ENCODE results near the gene CHRNA9.

CHRNA9 gene

DNA sequence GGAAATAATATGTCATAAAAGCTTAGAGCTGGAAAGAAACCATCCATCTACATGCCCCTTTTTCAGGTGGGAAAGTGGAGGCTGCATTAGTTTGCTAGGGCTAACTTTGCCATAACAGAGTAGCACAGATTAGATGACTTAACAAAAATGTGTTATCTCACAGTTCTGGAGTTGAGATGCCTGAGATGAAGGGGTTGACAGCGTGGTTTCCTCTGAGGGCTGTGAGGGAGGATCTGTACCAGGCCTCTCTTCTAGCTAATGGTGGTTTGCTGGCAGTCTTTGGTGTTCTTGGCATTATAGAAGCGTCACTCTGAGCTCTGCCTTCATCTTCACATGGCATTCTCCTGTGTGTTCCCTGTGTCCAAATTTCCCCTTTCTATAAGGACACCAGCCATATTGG, 2.4 kb downstream of the CHRNA9 start:
- no peak overlapping the region for H3K4me3 ChIP-seq (ENCODE audit: low read length)
- TF ChIP-seq ZNF274 (IDR thresholded peaks at IDR 0.05; ENCODE audit: low read depth, low read length): no peak

DNA sequence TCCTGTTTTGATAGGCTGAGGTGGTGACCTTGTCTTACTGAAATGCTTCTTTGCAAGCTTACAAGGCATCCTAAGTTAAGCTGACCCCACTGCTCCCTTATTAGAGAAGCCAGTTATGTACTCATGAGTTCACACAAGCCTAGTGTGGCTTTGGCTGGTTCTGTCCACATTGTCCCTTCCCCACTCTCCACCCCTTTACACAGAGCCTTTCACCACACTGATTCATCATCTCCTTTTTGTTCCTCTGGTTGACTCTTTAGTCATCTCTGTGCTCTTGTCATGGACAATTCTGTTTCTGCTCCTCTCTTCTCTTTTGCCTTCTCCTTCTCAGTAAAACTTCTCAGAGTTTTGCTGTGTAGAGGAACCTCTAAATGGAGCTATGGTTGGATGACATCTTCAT, 4.9 kb downstream of the CHRNA9 start:
- TF ChIP-seq ZNF274 (IDR thresholded peaks at IDR 0.05; ENCODE audit: low read depth, low read length): no peak
- H3K4me3 ChIP-seq (ENCODE audit: low read length): no peak overlapping the region

DNA sequence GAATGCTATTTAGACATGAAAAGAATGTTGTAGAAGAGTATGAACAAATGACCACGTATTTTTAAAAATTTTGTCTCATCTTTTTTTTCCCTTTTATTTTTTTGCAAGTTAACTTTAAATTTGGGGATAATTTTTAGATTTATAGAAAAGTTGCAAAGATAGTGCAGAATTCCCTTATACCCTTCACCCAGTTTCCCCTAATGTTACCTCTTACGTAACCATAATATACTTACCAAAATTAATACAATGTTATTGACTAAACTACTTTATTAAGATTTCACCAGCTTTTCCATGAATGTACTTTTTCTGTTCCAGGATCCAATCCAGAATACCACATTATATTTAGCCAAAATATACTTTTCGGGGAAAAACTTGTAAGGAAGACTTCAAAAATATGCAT, 12.3 kb downstream of the CHRNA9 start:
- H3K4me3 ChIP-seq (ENCODE audit: low read length): no peak overlapping the region
- TF ChIP-seq ZNF274 (IDR thresholded peaks at IDR 0.05; ENCODE audit: low read depth, low read length): no peak

DNA sequence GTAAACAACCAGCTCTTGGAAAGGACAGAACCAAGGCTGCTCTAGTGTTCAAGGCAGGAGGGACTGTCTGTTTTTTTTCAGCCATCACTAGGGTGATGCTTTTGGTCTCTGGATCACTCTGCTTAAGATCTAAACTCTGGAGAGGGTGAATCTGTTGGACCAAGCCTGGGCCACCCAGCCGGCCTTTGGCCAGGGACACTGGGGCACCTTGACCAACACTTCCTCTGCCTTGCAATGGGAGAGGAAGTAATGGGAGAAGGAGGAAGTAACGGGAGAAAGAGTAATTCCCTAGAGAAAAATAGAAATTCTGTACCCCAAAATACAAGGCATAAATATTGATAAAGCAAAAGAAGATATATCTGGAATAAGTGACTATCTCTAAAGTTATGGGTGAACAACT, 12.9 kb downstream of the CHRNA9 start:
- no peak overlapping the region for H3K4me3 ChIP-seq (ENCODE audit: low read length)
- TF ChIP-seq ZNF274 (IDR thresholded peaks at IDR 0.05; ENCODE audit: low read depth, low read length): no peak

DNA sequence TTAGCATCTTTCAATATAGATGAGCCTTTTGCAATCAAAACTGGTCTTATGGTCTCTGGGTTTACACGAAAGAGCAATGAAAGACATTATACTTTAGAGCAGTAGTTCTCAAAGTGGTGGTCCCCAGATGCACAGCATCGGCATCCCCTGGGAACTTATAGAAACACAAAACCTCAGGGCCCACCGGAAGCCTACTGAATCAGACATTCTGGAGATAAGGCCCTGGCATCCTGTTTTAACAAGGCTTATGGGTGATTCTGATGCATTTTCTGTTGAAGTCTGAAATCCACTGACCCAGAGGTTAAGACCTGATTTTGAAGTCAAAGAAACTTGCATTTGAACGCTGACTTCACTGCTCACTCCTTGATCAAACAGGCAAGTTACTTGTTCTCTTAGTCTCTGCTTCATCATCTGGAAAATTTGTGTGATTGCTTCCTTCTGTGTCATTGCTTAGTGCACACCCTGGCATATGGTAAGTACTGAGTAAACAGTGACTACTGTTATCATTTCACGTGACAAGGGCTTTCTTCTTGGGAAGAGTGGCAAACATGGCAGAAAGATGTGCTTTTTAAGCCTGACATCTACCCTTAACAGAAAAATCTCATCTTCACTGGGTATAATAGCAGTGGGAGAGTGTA, 14.5 kb downstream of the CHRNA9 start:
- no peak for TF ChIP-seq ZNF274 (IDR thresholded peaks at IDR 0.05; ENCODE audit: low read depth, low read length)

DNA sequence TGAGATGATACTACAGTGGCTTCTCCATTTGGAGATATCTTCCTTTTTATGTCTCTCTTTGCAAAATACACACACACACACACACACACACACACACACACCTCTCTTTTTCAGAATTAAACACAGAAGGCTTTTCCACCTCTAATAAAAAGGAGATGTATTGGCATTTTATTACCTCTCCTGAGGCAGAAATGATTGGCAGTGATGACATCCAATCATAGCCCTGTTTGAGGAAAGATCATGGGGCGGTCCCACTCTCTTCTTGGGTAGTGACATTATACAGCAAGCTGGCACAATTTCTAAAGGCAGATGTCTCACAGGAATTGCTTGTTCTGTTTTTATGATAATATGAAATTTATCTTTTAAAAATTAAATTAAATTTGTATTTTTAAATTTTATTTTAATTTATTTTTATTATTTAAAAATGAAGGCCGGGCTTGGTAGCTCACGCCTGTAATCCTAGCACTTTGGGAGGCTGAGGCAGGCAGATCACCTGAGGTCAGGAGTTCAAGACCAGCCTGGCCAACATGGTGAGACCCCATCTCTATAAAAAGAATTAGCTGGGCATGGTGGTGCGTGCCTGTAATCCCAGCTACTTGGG, 15.6 kb downstream of the CHRNA9 start:
- TF ChIP-seq ZNF274 (IDR thresholded peaks at IDR 0.05; ENCODE audit: low read depth, low read length): no peak
- no peak overlapping the region for H3K4me3 ChIP-seq (ENCODE audit: low read length)

More for the DNA sequence above, 14.5 kb downstream of the CHRNA9 start:
- no peak overlapping the region for H3K4me3 ChIP-seq (ENCODE audit: low read length)

DNA sequence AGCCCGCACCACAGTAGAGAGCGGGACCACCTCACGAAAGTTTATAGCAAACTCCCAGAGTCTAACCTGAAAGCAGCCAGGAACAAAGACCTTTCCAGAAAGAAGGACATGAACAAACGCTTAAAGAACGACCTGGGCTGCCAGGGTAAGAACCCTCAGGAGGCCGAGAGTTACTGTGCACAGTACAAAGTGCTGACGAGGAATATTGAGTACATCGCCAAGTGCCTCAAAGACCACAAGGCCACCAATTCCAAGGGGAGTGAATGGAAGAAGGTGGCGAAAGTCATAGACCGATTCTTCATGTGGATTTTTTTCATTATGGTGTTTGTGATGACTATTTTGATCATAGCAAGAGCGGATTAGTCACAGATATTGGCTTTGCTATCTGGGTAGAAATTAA, 19.0 kb downstream of the CHRNA9 start:
- TF ChIP-seq ZNF274 (IDR thresholded peaks at IDR 0.05; ENCODE audit: low read depth, low read length): no peak
- no peak overlapping the region for H3K4me3 ChIP-seq (ENCODE audit: low read length)

DNA sequence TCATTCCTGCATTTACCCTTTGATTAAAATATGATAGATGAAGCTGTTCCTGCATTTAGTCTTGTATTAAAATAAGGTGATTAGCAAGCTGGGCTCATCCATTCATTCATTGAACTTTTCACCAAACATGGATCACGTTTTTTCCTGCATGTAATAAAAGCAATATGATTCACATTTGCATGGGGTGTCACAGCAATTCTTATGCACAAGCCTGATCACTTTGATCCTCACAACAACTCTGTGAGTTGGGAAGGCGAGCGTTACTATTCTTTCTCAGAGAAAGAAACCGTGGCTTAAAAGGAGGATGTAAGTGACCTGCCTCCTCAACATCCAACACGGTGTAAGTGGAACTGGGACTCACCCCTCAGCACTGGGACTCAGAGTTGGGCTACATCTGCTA, 20.0 kb downstream of the CHRNA9 start:
- TF ChIP-seq ZNF274 (IDR thresholded peaks at IDR 0.05; ENCODE audit: low read depth, low read length): no peak
- no peak overlapping the region for H3K4me3 ChIP-seq (ENCODE audit: low read length)

DNA sequence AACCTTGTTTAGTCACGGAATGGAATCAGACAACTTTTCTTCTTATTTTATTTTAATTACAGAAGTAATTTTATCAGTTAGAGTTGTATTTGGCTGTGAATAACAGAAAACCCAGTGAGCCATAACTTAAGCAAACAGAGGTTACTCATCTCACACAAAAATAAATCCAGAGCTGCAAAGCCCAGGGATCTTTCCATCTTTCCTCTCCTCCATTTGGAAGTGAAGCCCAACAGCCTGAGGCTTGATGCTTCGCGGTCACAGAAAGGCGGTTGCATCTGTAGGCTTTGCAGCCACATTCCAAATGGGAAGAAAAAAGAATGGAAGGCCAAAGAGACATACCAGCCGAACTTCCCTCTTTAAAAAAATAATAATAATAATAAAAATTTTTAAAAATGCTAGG, 22.6 kb downstream of the CHRNA9 start:
- no peak overlapping the region for H3K4me3 ChIP-seq (ENCODE audit: low read length)
- TF ChIP-seq ZNF274 (IDR thresholded peaks at IDR 0.05; ENCODE audit: low read depth, low read length): no peak

DNA sequence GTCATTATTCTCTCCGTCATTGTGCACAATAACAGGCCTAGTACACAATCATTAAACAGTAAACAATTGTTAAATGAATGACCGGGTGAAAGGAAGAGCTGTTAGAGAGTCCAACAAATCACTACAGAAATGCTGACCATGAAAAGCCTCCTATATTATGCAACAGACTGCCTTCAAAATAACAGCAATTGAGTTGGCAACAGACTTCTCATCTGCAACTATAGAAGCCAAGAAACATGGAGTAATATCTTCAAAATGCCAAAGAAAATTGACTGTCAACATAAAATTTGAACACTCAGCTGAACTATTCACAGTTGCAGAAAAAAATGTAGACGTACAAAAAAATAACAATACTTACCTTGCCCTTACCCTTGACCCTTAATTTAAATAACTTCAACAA, 26.2 kb downstream of the CHRNA9 start:
- H3K4me3 ChIP-seq (ENCODE audit: low read length): no peak overlapping the region
- no peak for TF ChIP-seq ZNF274 (IDR thresholded peaks at IDR 0.05; ENCODE audit: low read depth, low read length)

DNA sequence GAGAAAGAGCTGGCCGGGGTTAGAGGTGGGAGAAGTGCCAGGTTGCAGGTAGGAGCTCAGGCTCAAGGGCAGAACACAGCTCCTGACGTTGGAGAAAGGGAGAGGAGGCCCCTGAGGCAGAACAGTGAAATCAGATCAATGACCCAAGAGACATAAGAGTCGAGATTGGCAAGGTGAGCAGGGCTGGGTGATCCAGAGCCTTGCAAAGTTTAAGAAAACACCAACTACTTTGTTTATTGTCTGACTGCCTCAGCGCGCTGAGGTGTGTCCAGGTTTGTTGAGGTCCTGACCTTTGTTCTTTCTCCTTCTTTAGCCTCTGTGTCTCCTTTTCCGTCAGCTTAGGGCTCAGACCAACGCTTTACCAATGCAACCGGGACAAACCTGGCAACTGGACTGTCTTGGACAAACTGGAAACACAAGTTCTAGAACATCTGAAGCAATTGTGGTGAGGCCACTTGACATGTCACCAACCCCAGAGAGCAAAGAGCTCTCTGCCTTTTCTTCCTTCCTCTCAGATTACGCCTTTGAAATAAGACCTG, 28.3 kb downstream of the CHRNA9 start:
- H3K4me3 ChIP-seq (ENCODE audit: low read length): no peak overlapping the region
- no peak for TF ChIP-seq ZNF274 (IDR thresholded peaks at IDR 0.05; ENCODE audit: low read depth, low read length)

DNA sequence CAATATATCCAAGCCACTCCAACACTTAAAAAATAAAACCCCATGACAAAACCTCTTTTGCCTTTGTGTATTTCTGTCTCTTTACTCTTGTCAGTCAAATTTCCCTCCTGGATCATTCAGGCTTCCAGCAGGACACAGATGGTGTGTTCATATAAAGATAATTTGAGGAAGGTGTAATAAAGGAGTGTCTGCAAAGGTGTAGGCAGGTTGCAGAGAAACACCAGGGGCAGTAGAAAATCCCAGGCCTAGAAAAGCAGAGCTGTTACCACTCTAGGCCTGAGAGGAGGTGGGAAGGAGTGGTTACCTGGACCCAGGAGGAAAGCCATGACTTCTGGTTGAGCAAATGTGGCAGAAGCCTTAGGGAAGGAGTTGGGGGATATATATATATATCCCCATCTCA, 28.8 kb downstream of the CHRNA9 start:
- TF ChIP-seq ZNF274 (IDR thresholded peaks at IDR 0.05; ENCODE audit: low read depth, low read length): no peak
- H3K4me3 ChIP-seq (ENCODE audit: low read length): no peak overlapping the region

DNA sequence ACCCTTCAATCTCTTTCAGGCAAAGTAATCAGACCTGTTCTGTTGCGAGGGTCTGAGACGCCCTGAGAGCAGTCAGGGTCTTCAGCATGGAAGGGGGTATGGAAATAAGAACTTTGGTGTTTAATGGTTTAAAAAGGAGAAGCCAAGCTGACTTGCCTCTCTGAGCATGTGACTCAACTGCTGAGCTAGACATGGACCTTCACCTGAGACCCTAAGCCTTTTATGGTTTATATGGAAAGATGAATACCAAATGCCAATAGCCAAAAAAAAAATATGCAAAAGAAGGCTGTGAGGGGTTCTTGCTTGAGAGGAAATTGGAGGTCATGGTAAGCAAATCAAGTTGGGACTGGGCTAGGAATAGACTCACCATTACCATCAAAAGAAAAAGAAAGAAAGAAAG, 30.6 kb downstream of the CHRNA9 start:
- TF ChIP-seq ZNF274 (IDR thresholded peaks at IDR 0.05; ENCODE audit: low read depth, low read length): no peak
- no peak overlapping the region for H3K4me3 ChIP-seq (ENCODE audit: low read length)

DNA sequence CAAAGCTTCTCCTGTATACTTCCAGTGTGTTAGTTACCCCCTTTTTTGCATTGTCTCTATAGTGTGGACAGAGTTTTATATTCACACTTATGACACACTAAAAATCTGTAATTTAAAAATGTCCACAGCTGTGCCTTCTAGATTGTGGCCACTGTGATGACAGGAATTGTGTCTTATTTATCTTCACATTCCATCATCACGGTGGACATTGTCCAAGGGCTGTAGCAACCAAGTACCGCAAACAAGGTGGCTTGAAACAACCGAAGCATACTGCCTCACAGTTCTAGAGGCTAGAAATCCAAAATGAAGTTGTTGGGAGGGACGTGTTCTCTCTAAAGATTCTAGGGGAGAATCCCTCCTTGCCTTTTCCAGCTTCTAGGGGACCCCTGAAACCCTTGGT, 32.3 kb downstream of the CHRNA9 start:
- no peak for TF ChIP-seq ZNF274 (IDR thresholded peaks at IDR 0.05; ENCODE audit: low read depth, low read length)
- no peak overlapping the region for H3K4me3 ChIP-seq (ENCODE audit: low read length)

DNA sequence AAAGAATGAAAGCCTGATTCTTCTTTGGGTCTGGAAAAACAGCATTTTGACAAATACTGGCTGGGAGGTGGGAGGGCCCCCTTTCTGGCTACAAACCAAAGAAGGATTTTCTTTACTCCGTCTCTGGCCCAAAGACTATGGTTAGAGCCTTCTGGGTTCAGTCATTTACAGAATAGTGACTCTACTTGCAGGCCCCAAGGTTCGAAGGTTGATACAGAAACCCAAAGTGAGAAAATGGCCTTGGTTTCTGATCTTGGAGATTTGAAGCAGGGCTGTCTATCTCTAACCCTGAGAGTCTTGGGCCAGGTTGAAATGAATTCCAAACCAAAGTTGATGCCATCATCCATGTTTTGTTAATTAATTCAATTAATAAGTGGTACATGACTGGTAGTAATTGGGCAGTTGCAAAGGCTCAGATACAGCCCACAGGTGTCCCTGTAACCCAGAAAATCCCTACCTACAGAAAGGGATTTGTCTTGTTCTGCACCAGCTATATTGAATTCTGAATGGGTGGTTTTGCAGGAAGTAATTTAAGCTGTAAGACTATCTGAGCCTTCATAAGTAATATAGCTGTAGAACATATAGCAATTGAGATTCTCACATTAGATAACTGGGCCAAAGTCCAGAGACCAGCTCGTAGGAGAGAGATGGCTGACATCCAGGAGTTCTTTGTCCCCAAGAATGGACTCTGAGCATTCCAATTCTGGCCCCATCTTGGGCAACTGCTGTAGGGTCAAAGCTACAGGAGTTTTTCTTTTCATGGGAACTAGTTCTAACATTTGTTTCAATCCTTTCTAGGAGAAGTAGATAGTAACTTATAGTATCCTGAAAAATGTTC, 34.5 kb downstream of the CHRNA9 start:
- no peak overlapping the region for H3K4me3 ChIP-seq (ENCODE audit: low read length)
- no peak for TF ChIP-seq ZNF274 (IDR thresholded peaks at IDR 0.05; ENCODE audit: low read depth, low read length)
